Mesendoderm (in vitro differentiated cells): ENCODE data around the gene NNT.
"Not testable (repeated sequence)": the region's sequence is repeated elsewhere in the genome, so short reads cannot be mapped to it uniquely, and the experiment has no call there.

ENCODE experiments used
- DNase-seq: peaks from one replicate; pipeline ENCODE4 v3.0.0; 2013
- H2AK5ac ChIP-seq: 2 replicates; pipeline ENCODE4 v1.6.1; 2013; ENCODE audit warnings: low read length, inconsistent platforms
- H2BK120ac ChIP-seq: 2 replicates; pipeline ENCODE4 v1.6.1; 2013; ENCODE audit warnings: low read depth, mild to moderate bottlenecking, low read length, moderate library complexity, mixed read lengths
- H2BK15ac ChIP-seq: replicated peaks from 2 replicates; pipeline ENCODE4 v1.6.1; 2013; ENCODE audit warnings: low read depth, mild to moderate bottlenecking, moderate library complexity
- H2BK5ac ChIP-seq: 2 replicates; pipeline ENCODE4 v1.6.1; 2013; ENCODE audit warnings: low read length, inconsistent platforms
- H3K18ac ChIP-seq: 2 replicates; pipeline ENCODE4 v1.6.1; 2013; ENCODE audit warnings: mild to moderate bottlenecking, low read length, mixed read lengths
- H3K23ac ChIP-seq: one replicate; pipeline ENCODE4 v1.6.1; 2013; ENCODE audit warnings: low read length
- H3K27ac ChIP-seq: 2 replicates; pipeline ENCODE4 v1.5.1; 2013; ENCODE audit warnings: low read depth, mild to moderate bottlenecking, inconsistent platforms, low read length, moderate library complexity
- H3K27me3 ChIP-seq: 2 replicates; pipeline ENCODE4 v1.6.1; 2013; ENCODE audit warnings: low read length, control low read depth, mild to moderate bottlenecking, inconsistent platforms; ENCODE audit not compliant: insufficient read depth, poor library complexity
- H3K36me3 ChIP-seq: 2 replicates; pipeline ENCODE4 v1.6.1; 2013; ENCODE audit warnings: low read length, inconsistent platforms; ENCODE audit not compliant: control insufficient read depth, insufficient read depth
- H3K4ac ChIP-seq: one replicate; pipeline ENCODE4 v1.6.1; 2013; ENCODE audit warnings: low read depth, mild to moderate bottlenecking, low read length, moderate library complexity
- H3K4me1 ChIP-seq: 2 replicates; pipeline ENCODE4 v1.6.1; 2013; ENCODE audit warnings: low read depth, low read length, inconsistent platforms; ENCODE audit not compliant: control insufficient read depth
- H3K4me2 ChIP-seq: 2 replicates; pipeline ENCODE4 v1.6.1; 2013; ENCODE audit warnings: low read length
- H3K4me3 ChIP-seq: 2 replicates; pipeline ENCODE4 v1.5.1; 2013; ENCODE audit warnings: mild to moderate bottlenecking, low read length
- H3K56ac ChIP-seq: one replicate; pipeline ENCODE4 v1.6.1; 2013; ENCODE audit warnings: low read length
- H3K79me1 ChIP-seq: 2 replicates; pipeline ENCODE4 v1.6.1; 2013; ENCODE audit warnings: low read length, inconsistent platforms
- H3K79me2 ChIP-seq: 2 replicates; pipeline ENCODE4 v1.6.1; 2013; ENCODE audit warnings: mild to moderate bottlenecking, low read length; ENCODE audit not compliant: control insufficient read depth, insufficient read depth
- H3K9ac ChIP-seq: 2 replicates; pipeline ENCODE4 v1.6.1; 2013; ENCODE audit warnings: low read length, inconsistent platforms
- H4K5ac ChIP-seq: one replicate; pipeline ENCODE4 v1.6.1; 2013; ENCODE audit warnings: low read length
- H4K8ac ChIP-seq: one replicate; pipeline ENCODE4 v1.6.1; 2013; ENCODE audit warnings: low read depth, mild to moderate bottlenecking, control low read depth, low read length, moderate library complexity
- WGBS: extraction: QIAGEN DNeasy Blood & Tissue Kit; methylation state at CpG from one replicate; pipeline ENCODE4 v1.1.7; 2013; ENCODE audit warnings: low lambda C conversion rate, missing lambda C conversion rate; ENCODE audit not compliant: insufficient coverage; ENCODE audit errors: extremely low coverage; 5-methylcytosine and 5-hydroxymethylcytosine counted together

NNT gene

DNA sequence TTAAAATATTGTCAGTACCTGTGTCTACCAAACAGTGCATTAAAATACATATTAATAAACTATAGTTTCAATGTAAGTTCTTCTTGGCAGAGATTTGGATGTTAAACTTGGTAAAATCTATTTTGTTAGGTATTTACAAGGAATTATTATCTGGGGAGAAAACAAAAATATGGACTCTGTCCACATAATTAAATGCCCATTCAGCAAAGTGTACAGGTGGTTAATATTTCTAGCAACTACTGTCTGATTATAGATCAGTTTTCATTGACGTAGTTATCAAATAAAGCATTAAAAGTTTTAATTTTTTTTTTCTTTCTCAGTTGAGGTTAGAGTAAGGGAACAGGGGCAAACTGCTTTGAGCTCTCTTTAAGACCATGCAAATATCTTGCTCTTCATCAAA is 88.9 kb downstream of the NNT start:
- Histone ChIP-seq H3K27me3 (no peaks in the 10 kb centered on the region), H4K5ac (no peak overlapping the region), H3K4ac (no peak overlapping the region), H2BK120ac (no peak overlapping the region), H3K36me3 (no peaks in the 10 kb centered on the region), H3K27ac (no peak overlapping the region), H2BK15ac (no peak overlapping the region), H3K4me3 (no peak overlapping the region), H3K9ac (no peak overlapping the region), H3K4me2 (no peak overlapping the region), H2AK5ac (no peak overlapping the region), H2BK5ac (no peak overlapping the region), H3K79me2 (no peaks in the 10 kb centered on the region), H4K8ac (no peak overlapping the region), H3K4me1 (no peaks in the 10 kb centered on the region), H3K56ac (no peak overlapping the region), H3K79me1 (no peaks in the 10 kb centered on the region), H3K18ac (no peak overlapping the region), H3K23ac (no peak overlapping the region)
- WGBS: no CpG with 5 or more reads among the region's 1 CpG
- no peak for DNase-seq

DNA sequence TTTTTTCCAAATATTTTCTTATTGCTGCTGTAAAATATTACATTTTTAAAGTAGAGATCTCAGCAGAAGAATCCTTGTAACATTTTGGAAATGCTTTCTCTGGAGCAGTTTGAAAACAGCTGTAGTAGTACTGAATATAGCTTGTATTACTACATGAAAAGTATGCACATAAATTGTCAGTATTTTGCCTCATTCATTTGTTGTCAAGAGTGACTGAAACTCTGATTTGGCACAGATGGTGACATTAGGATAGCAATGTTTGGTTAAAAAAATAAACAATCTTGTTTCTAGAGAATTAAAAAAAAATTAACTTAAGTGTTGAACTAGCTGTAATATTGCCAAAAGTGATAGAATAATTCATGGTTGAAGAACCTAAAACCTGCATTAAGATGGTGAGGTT is 90.4 kb downstream of the NNT start:
- Histone ChIP-seq H3K4me2 (no peak overlapping the region), H3K9ac (no peak overlapping the region), H3K18ac (no peak overlapping the region), H3K27me3 (no peaks in the 10 kb centered on the region), H2BK120ac (no peak overlapping the region), H2AK5ac (no peak overlapping the region), H3K56ac (no peak overlapping the region), H2BK15ac (no peak overlapping the region), H3K27ac (no peak overlapping the region), H3K4me1 (no peaks in the 10 kb centered on the region), H3K23ac (no peak overlapping the region), H3K4me3 (no peak overlapping the region), H4K8ac (no peak overlapping the region), H3K36me3 (no peaks in the 10 kb centered on the region), H4K5ac (no peak overlapping the region), H3K79me2 (no peaks in the 10 kb centered on the region), H3K79me1 (no peaks in the 10 kb centered on the region), H2BK5ac (no peak overlapping the region), H3K4ac (no peak overlapping the region)
- DNase-seq: no peak

DNA sequence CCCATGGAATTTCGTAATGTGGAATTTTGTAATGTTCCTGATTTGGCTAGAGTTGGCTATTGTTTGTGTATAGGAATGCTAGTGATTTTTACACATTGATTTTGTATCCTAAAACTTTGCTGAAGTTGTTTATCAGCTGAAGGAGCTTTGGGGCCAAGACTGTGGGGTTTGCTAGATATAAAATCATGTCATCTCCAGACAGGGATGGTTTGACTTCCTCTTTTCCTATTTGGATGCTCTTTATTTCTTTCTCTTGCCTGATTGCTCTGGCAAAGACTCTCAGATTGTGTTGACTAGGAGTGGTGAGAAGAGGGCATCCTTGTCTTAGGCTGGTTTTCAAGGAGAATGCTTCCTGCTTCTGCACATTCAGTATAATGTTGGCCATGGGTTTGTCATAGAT is 91.0 kb downstream of the NNT start:
- no peak overlapping the region for H3K4ac ChIP-seq

DNA sequence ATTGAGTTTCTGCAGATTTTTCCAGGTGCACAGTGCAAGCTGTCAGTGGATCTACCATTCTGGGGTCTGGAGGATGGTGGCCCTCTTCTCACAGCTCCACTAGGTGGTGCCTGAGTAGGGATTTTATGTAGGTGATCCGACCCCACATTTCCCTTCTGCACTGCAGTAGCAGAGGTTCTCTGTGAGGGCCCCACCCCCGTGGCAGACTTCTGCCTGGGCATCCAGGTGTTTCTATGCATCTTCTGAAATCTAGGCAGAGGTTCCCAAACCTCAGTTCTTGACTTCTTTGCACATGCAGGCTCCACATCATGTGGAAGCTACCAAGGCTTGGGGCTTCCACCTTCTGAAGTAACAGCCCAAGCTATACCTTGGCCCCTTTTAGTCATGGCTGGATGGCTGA is 93.5 kb downstream of the NNT start:
- H3K36me3 ChIP-seq, H3K79me1 ChIP-seq, H3K56ac ChIP-seq, H3K4ac ChIP-seq, H2AK5ac ChIP-seq, H3K27ac ChIP-seq, H3K4me1 ChIP-seq, H3K27me3 ChIP-seq, H4K5ac ChIP-seq, H3K18ac ChIP-seq, H3K79me2 ChIP-seq, H2BK15ac ChIP-seq, H4K8ac ChIP-seq, H3K4me3 ChIP-seq, H3K23ac ChIP-seq, H2BK120ac ChIP-seq, H3K9ac ChIP-seq, H2BK5ac ChIP-seq, H3K4me2 ChIP-seq: not testable (repeated sequence)
- DNase-seq: peak; percentile 11
- WGBS: no CpG with 5 or more reads among the region's 2 CpGs

More for the DNA sequence above, 91.0 kb downstream of the NNT start:
- Histone ChIP-seq H3K4me3 (no peak overlapping the region), H3K9ac (no peak overlapping the region), H3K36me3 (no peaks in the 10 kb centered on the region), H3K27ac (no peak overlapping the region), H3K27me3 (no peaks in the 10 kb centered on the region), H4K5ac (no peak overlapping the region), H3K56ac (no peak overlapping the region), H2AK5ac (no peak overlapping the region), H2BK5ac (no peak overlapping the region), H3K79me1 (no peaks in the 10 kb centered on the region), H3K23ac (no peak overlapping the region), H3K4me1 (no peaks in the 10 kb centered on the region), H2BK15ac (no peak overlapping the region), H4K8ac (no peak overlapping the region), H2BK120ac (no peak overlapping the region), H3K4me2 (no peak overlapping the region), H3K79me2 (no peaks in the 10 kb centered on the region), H3K18ac (no peak overlapping the region)
- DNase-seq: no peak
- WGBS: no CpG with 5 or more reads among the region's 1 CpG

DNA sequence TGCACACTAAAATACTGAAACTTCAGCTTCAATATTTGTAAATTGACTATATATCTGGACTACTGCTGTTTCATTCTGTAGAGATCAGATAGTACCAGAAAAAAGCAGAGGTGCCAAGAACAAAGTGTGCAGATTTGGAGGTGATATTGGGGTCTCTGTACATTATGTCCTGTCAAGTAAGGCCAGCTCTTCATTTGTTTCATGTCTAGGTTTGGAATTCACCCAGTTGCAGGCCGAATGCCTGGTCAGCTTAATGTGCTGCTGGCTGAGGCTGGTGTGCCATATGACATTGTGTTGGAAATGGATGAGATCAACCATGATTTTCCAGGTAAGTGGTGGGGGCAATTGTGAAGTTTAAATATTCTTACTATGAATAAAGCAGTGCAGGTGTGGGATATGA is 96.9 kb downstream of the NNT start:
- Histone ChIP-seq H3K27ac (no peak overlapping the region), H3K27me3 (no peaks in the 10 kb centered on the region), H3K36me3 (no peaks in the 10 kb centered on the region), H3K79me1 (no peaks in the 10 kb centered on the region), H3K9ac (no peak overlapping the region), H3K56ac (no peak overlapping the region), H2BK5ac (no peak overlapping the region), H2BK15ac (no peak overlapping the region), H3K4me1 (no peaks in the 10 kb centered on the region), H3K23ac (no peak overlapping the region), H3K4me2 (no peak overlapping the region), H3K18ac (no peak overlapping the region), H4K8ac (no peak overlapping the region), H2BK120ac (no peak overlapping the region), H3K79me2 (no peaks in the 10 kb centered on the region), H3K4me3 (no peak overlapping the region), H3K4ac (no peak overlapping the region), H4K5ac (no peak overlapping the region), H2AK5ac (no peak overlapping the region)
- WGBS: no CpG with 5 or more reads among the region's 1 CpG
- no peak for DNase-seq

DNA sequence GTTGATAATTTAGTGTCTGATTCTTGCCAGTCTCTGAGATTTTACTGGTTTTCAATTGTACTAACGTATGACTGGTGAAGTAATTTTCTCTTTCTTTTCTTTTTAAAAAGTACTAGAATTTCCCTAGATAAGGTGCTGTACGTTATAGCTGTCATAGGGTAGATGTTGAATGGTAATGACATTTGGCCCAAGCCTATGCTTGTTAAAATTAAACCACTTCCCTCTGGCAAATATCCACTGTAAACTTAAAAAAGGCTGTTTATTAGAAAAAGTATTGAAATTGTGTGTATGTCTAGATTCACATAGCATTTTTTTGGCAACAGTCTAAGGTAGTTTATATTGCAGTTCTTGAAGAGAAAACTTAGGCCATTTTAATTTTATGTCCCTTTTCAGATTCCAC is 97.6 kb downstream of the NNT start:
- Histone ChIP-seq H3K27ac (no peak overlapping the region), H3K4me3 (no peak overlapping the region), H3K56ac (no peak overlapping the region), H2BK5ac (no peak overlapping the region), H3K18ac (no peak overlapping the region), H3K4me1 (no peaks in the 10 kb centered on the region), H4K8ac (no peak overlapping the region), H3K36me3 (no peaks in the 10 kb centered on the region), H2BK120ac (no peak overlapping the region), H4K5ac (no peak overlapping the region), H3K23ac (no peak overlapping the region), H3K79me2 (no peaks in the 10 kb centered on the region), H3K4me2 (no peak overlapping the region), H2BK15ac (no peak overlapping the region), H3K27me3 (no peaks in the 10 kb centered on the region), H3K9ac (no peak overlapping the region), H3K4ac (no peak overlapping the region), H2AK5ac (no peak overlapping the region), H3K79me1 (no peaks in the 10 kb centered on the region)
- WGBS: no CpG with 5 or more reads among the region's 2 CpGs
- no peak for DNase-seq
